C4-2B (cell line): ENCODE measurements around the gene PRKG1.

ENCODE experiments used
- CTCF ChIP-seq: fragments of 450-650 bp; conservative IDR thresholded peaks from 2 replicates; pipeline ENCODE4 v1.5.1; 2017; ENCODE audit warnings: mild to moderate bottlenecking
- ZFX ChIP-seq: fragments of 450-650 bp; IDR thresholded peaks from 2 replicates; pipeline ENCODE4 v1.6.1; 2017

GRCh38 chr10:52032681-52033629 is 958.7 kb downstream of the PRKG1 start:
- TF ChIP-seq CTCF (no peak), ZFX (no peak)
